Endothelial cell (in vitro differentiated cells): ENCODE results near the gene HNRNPUL1. TPM values are rescaled to one million over a fixed set of nuclear protein-coding genes. Genes with fewer than 3 reads are reported as not detected.

Source experiments
- DNase-seq: peaks from one replicate; pipeline ENCODE4 v3.0.0; 2021; ENCODE audit warnings: low spot score
- H3K27ac Mint-ChIP-seq: one replicate; pipeline ENCODE4 v1.8.0; 2021; ENCODE audit warnings: mixed read lengths, inconsistent platforms; ENCODE audit not compliant: unreplicated experiment
- H3K27me3 Mint-ChIP-seq: one replicate; pipeline ENCODE4 v1.8.0; 2021; ENCODE audit warnings: mild to moderate bottlenecking, moderate library complexity, mixed read lengths, inconsistent platforms; ENCODE audit not compliant: unreplicated experiment
- H3K36me3 Mint-ChIP-seq: one replicate; pipeline ENCODE4 v1.8.0; 2021; ENCODE audit warnings: mild to moderate bottlenecking, low read depth, mixed read lengths, inconsistent platforms; ENCODE audit not compliant: unreplicated experiment
- H3K4me1 Mint-ChIP-seq: one replicate; pipeline ENCODE4 v1.8.0; 2021; ENCODE audit warnings: mild to moderate bottlenecking, mixed read lengths, inconsistent platforms; ENCODE audit not compliant: unreplicated experiment
- H3K4me3 Mint-ChIP-seq: one replicate; pipeline ENCODE4 v1.8.0; 2021; ENCODE audit warnings: mild to moderate bottlenecking, mixed read lengths, inconsistent platforms; ENCODE audit not compliant: unreplicated experiment
- H3K9me3 Mint-ChIP-seq: one replicate; pipeline ENCODE4 v1.8.0; 2021; ENCODE audit warnings: mixed read lengths, inconsistent platforms; ENCODE audit not compliant: unreplicated experiment
- CTCF ChIP-seq: fragments of 200-600 bp; sonication (generic); IDR thresholded peaks from one replicate; pipeline ENCODE4 v1.5.0; 2021; ENCODE audit warnings: antibody characterized with exemption; ENCODE audit not compliant: unreplicated experiment
- total RNA-seq: library from RNA; stranded (reverse); fragmentation: NEBNext Ultra II Directional; extraction: Animal tissue kit (Norgen Biotek cat#: 25700); gene quantifications from one replicate; pipeline ENCODE4 v1.2.1, GENCODE V29; 2021; ENCODE audit not compliant: unreplicated experiment

HNRNPUL1 gene
- total RNA-seq, 1 donor from 2014 or later: 259 TPM

- Mint-ChIP-seq H3K27ac (no peak overlapping the region), H3K9me3 (no peaks in the 10 kb centered on the region), H3K27me3 (peaks cover 9% of the 10 kb centered on the region), H3K4me1 (peaks cover 15% of the 10 kb centered on the region), H3K36me3 (peaks cover 37% of the 10 kb centered on the region), H3K4me3 (no peak overlapping the region)
- TF ChIP-seq CTCF: no peak
- DNase-seq: no peak
These were observed 54.7 kb downstream of the HNRNPUL1 start for GRCh38 chr19:41318696-41319499.

GRCh38 chr19:41319500-41320184, 55.5 kb downstream of the HNRNPUL1 start:
- DNase-seq: no peak
- no peak overlapping the region for H3K4me3 Mint-ChIP-seq

GRCh38 chr19:41320185-41320518, 56.0 kb downstream of the HNRNPUL1 start:
- Mint-ChIP-seq H3K9me3 (no peaks in the 10 kb centered on the region), H3K4me1 (peaks cover 26% of the 10 kb centered on the region), H3K4me3 (no peak overlapping the region), H3K27ac (no peak overlapping the region), H3K36me3 (peaks cover 40% of the 10 kb centered on the region), H3K27me3 (peaks cover 11% of the 10 kb centered on the region)
- no peak for TF ChIP-seq CTCF
- DNase-seq: no peak

More at GRCh38 chr19:41319500-41320184, 55.5 kb downstream of the HNRNPUL1 start:
- H3K9me3 Mint-ChIP-seq: no peaks in the 10 kb centered on the region
- peaks cover 22% of the 10 kb centered on the region for H3K4me1 Mint-ChIP-seq
- no peak overlapping the region for H3K27ac Mint-ChIP-seq
- peaks cover 37% of the 10 kb centered on the region for H3K36me3 Mint-ChIP-seq
- no peak for TF ChIP-seq CTCF
- H3K27me3 Mint-ChIP-seq: peaks cover 9% of the 10 kb centered on the region

- DNase-seq: no peak
- no peak for TF ChIP-seq CTCF
- Mint-ChIP-seq H3K27me3 (peaks cover 11% of the 10 kb centered on the region), H3K4me3 (no peak overlapping the region), H3K4me1 (peaks cover 30% of the 10 kb centered on the region), H3K9me3 (no peaks in the 10 kb centered on the region), H3K27ac (no peak overlapping the region), H3K36me3 (peaks cover 40% of the 10 kb centered on the region)
These were observed 56.4 kb downstream of the HNRNPUL1 start for GRCh38 chr19:41320568-41320967.

- no peaks in the 10 kb centered on the region for H3K9me3 Mint-ChIP-seq
- peaks cover 38% of the 10 kb centered on the region for H3K36me3 Mint-ChIP-seq
- H3K27me3 Mint-ChIP-seq: peaks cover 13% of the 10 kb centered on the region
- no peak overlapping the region for H3K27ac Mint-ChIP-seq
- no peak for TF ChIP-seq CTCF
- H3K4me3 Mint-ChIP-seq: peak overlapping the region; percentile 67
- H3K4me1 Mint-ChIP-seq: peaks cover 33% of the 10 kb centered on the region
- DNase-seq: no peak
These were observed 57.0 kb downstream of the HNRNPUL1 start for GRCh38 chr19:41321204-41321599.
